ENCODE measurements around the gene SCG5. TPM values are rescaled to one million over a fixed set of nuclear protein-coding genes. Genes with fewer than 3 reads are reported as not detected.

SCG5 gene
- total RNA-seq, 1 donor from 2014 or later: 12.1 TPM

DNA sequence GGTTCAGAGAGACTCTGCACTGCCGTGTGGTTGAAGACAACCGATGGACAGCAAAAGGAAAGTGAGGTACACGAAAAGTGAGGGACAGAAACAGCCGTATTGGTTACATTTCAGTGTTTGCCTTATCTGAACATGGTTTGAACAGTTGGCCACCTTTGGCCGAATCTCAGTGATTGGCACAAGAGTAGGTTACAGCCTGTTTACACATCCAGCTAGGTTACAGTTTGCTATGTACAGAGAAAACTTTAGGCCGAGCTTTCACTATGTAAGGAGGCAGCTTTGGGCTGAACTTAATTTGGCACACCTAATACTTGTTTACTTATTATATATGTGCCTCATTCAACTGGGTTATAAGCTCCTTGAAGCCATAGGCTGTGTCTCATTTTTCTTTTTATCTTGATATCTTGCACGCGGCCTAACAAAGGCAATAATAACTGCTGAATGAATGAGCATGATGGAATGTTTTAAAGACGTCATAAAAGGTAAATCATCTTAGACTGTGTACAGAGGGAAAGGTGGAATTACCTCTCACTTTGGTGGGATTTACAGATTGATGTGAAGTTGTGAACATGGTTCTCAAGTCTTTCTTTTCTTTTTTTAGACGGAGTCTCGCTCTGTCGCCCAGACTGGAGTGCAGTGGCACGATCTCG is 59.1 kb downstream of the SCG5 start:
- peaks cover 16% of the 10 kb centered on the region for H3K4me1 Mint-ChIP-seq (ENCODE audit: low read depth, unreplicated experiment)
- no peak for DNase-seq (ENCODE audit: low read depth)
- peaks cover 31% of the 10 kb centered on the region for H3K4me1 ChIP-seq (ENCODE audit: insufficient read depth, low read length)
- no peak overlapping the region for H3K4me3 ChIP-seq (ENCODE audit: insufficient read depth, low read depth, low read length)
- H3K27ac ChIP-seq (ENCODE audit: low read depth, low read length): peak overlapping the region; percentile 87
- no peak overlapping the region for H3K4me3 Mint-ChIP-seq (ENCODE audit: unreplicated experiment)
- TF ChIP-seq EZH2 (IDR thresholded peaks at IDR 0.05; ENCODE audit: insufficient read depth, low read length): no peak
- TF ChIP-seq, protein P1, sequence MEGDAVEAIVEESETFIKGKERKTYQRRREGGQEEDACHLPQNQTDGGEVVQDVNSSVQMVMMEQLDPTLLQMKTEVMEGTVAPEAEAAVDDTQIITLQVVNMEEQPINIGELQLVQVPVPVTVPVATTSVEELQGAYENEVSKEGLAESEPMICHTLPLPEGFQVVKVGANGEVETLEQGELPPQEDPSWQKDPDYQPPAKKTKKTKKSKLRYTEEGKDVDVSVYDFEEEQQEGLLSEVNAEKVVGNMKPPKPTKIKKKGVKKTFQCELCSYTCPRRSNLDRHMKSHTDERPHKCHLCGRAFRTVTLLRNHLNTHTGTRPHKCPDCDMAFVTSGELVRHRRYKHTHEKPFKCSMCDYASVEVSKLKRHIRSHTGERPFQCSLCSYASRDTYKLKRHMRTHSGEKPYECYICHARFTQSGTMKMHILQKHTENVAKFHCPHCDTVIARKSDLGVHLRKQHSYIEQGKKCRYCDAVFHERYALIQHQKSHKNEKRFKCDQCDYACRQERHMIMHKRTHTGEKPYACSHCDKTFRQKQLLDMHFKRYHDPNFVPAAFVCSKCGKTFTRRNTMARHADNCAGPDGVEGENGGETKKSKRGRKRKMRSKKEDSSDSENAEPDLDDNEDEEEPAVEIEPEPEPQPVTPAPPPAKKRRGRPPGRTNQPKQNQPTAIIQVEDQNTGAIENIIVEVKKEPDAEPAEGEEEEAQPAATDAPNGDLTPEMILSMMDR (IDR thresholded peaks at IDR 0.05; ENCODE audit: insufficient read depth, low read depth, low read length): no peak
- no peaks in the 10 kb centered on the region for H3K9me3 ChIP-seq (ENCODE audit: insufficient read depth, low read depth, low read length)
- H3K36me3 Mint-ChIP-seq (ENCODE audit: low read depth, unreplicated experiment): peaks cover 5% of the 10 kb centered on the region
- no peaks in the 10 kb centered on the region for H3K79me2 ChIP-seq (ENCODE audit: insufficient read depth, low read length)
- H4K20me1 ChIP-seq (ENCODE audit: insufficient read depth, low read length): no peaks in the 10 kb centered on the region
- no peaks in the 10 kb centered on the region for H3K27me3 ChIP-seq (ENCODE audit: insufficient read depth, low read length)
- no peak for FAIRE-seq
- peaks cover 3% of the 10 kb centered on the region for H3K9me3 Mint-ChIP-seq (ENCODE audit: unreplicated experiment)
- H3K36me3 ChIP-seq (ENCODE audit: insufficient read depth, low read length): no peaks in the 10 kb centered on the region
- H3K4me2 ChIP-seq (ENCODE audit: low read length): no peak overlapping the region
- H2AFZ ChIP-seq (ENCODE audit: low read depth, low read length): no peak overlapping the region
- H3K27ac Mint-ChIP-seq (ENCODE audit: unreplicated experiment): no peak overlapping the region
- H3K9ac ChIP-seq (ENCODE audit: low read length): no peak overlapping the region
- H3K27me3 Mint-ChIP-seq (ENCODE audit: low read depth, unreplicated experiment): no peaks in the 10 kb centered on the region

DNA sequence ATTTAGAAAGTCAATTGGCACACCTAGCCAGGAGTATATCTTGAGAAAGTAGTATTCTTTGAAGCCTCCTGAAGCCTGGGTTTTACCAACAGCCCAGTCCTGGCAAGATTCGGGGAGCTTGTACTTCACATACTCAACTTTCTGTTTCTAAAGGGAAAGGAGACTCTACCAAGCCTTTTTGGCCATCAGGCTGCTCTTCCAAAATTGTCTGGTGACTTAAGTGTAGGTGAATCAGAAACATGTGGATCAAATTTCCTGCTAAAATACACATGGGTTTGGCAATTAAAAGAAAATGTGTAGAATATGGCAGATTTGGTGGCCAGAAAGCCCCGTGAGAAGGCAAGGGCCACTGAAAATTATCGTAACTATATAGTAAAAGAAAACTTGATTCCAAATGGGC is 60.4 kb downstream of the SCG5 start:
- H3K4me2 ChIP-seq (ENCODE audit: low read length): peak overlapping the region; percentile 57
- Mint-ChIP-seq H3K27ac (ENCODE audit: unreplicated experiment) (no peak overlapping the region), H3K4me1 (ENCODE audit: low read depth, unreplicated experiment) (peaks cover 27% of the 10 kb centered on the region), H3K9me3 (ENCODE audit: unreplicated experiment) (peaks cover 3% of the 10 kb centered on the region), H3K27me3 (ENCODE audit: low read depth, unreplicated experiment) (no peaks in the 10 kb centered on the region), H3K4me3 (ENCODE audit: unreplicated experiment) (no peak overlapping the region), H3K36me3 (ENCODE audit: low read depth, unreplicated experiment) (peaks cover 5% of the 10 kb centered on the region)
- DNase-seq (ENCODE audit: low read depth) (no peak), FAIRE-seq (no peak)
- no peaks in the 10 kb centered on the region for H3K9me3 ChIP-seq (ENCODE audit: insufficient read depth, low read depth, low read length)
- H3K4me3 ChIP-seq (ENCODE audit: insufficient read depth, low read depth, low read length): no peak overlapping the region
- peak overlapping the region; percentile 64 for H3K9ac ChIP-seq (ENCODE audit: low read length)
- peaks cover 44% of the 10 kb centered on the region for H3K4me1 ChIP-seq (ENCODE audit: insufficient read depth, low read length)
- H3K79me2 ChIP-seq (ENCODE audit: insufficient read depth, low read length): no peaks in the 10 kb centered on the region
- peak overlapping the region; percentile 87 for H3K27ac ChIP-seq (ENCODE audit: low read depth, low read length)
- no peaks in the 10 kb centered on the region for H3K27me3 ChIP-seq (ENCODE audit: insufficient read depth, low read length)
- TF ChIP-seq, protein P1 (IDR thresholded peaks at IDR 0.05; ENCODE audit: insufficient read depth, low read depth, low read length): no peak
- no peak for TF ChIP-seq EZH2 (IDR thresholded peaks at IDR 0.05; ENCODE audit: insufficient read depth, low read length)
- H4K20me1 ChIP-seq (ENCODE audit: insufficient read depth, low read length): no peaks in the 10 kb centered on the region
- no peaks in the 10 kb centered on the region for H3K36me3 ChIP-seq (ENCODE audit: insufficient read depth, low read length)
- H2AFZ ChIP-seq (ENCODE audit: low read depth, low read length): no peak overlapping the region

DNA sequence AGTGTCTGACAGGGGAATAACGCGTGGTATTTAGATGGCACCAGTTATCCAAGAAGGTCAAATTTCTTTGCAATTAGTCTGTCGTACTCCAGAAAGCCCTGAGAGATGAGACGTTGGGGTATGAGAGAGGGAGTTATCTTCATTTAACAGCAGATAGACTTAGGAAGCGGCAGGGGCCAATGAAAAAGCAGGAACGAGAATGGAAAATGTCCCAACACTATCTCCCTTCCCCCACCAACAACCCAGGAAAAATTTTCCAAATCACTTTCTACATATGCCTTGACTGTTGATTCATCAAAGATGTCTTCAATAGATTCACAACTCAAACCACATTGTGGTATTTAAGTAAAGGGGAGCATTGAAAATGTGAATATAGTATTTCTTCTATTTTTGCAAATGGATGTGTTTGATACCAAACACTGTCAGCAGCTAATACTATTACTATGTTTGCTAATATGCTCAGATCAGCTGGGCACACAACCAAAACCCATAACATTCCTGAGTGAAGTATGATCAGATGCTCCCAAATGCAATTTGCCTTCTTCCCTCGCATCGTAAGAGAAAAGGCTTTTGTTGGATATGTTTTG is 63.0 kb downstream of the SCG5 start:
- no peak overlapping the region for H3K4me3 Mint-ChIP-seq (ENCODE audit: unreplicated experiment)
- TF ChIP-seq, protein P1 (IDR thresholded peaks at IDR 0.05; ENCODE audit: insufficient read depth, low read depth, low read length): no peak
- TF ChIP-seq EZH2 (IDR thresholded peaks at IDR 0.05; ENCODE audit: insufficient read depth, low read length): no peak
- H3K27me3 Mint-ChIP-seq (ENCODE audit: low read depth, unreplicated experiment): peaks cover 8% of the 10 kb centered on the region
- no peak overlapping the region for H3K9ac ChIP-seq (ENCODE audit: low read length)
- FAIRE-seq: peak; percentile 67
- H3K36me3 ChIP-seq (ENCODE audit: insufficient read depth, low read length): no peaks in the 10 kb centered on the region
- no peak overlapping the region for H3K4me3 ChIP-seq (ENCODE audit: insufficient read depth, low read depth, low read length)
- peak overlapping the region; percentile 23 for H3K4me2 ChIP-seq (ENCODE audit: low read length)
- no peaks in the 10 kb centered on the region for H3K9me3 ChIP-seq (ENCODE audit: insufficient read depth, low read depth, low read length)
- peak; percentile 87 for DNase-seq (ENCODE audit: low read depth)
- H3K27me3 ChIP-seq (ENCODE audit: insufficient read depth, low read length): no peaks in the 10 kb centered on the region
- peak overlapping the region; percentile 35 for H3K27ac Mint-ChIP-seq (ENCODE audit: unreplicated experiment)
- H3K4me1 Mint-ChIP-seq (ENCODE audit: low read depth, unreplicated experiment): peaks cover 33% of the 10 kb centered on the region
- peaks cover 42% of the 10 kb centered on the region for H3K4me1 ChIP-seq (ENCODE audit: insufficient read depth, low read length)
- no peaks in the 10 kb centered on the region for H3K79me2 ChIP-seq (ENCODE audit: insufficient read depth, low read length)
- no peaks in the 10 kb centered on the region for H4K20me1 ChIP-seq (ENCODE audit: insufficient read depth, low read length)
- peaks cover under 1% of the 10 kb centered on the region for H3K9me3 Mint-ChIP-seq (ENCODE audit: unreplicated experiment)
- H2AFZ ChIP-seq (ENCODE audit: low read depth, low read length): no peak overlapping the region
- no peaks in the 10 kb centered on the region for H3K36me3 Mint-ChIP-seq (ENCODE audit: low read depth, unreplicated experiment)
- peak overlapping the region; percentile 29 for H3K27ac ChIP-seq (ENCODE audit: low read depth, low read length)

Measured in astrocyte (in vitro differentiated cells and primary cell).